Activated T-helper 1 cell treated with anti-CD3 and anti-CD28 coated beads, Interleukin-12 subunit alpha, Interleukin-12 subunit beta, Interleukin-2, Interleukin-4 antibody, amounts not matched to agents 30 ng/mL and 10 ng/mL and 1 ng/mL, durations not matched to agents 14 hours and 24 hours and 36 hours (primary cell): Measurements from ENCODE around the gene SRRM2. TPM values are rescaled to one million over a fixed set of nuclear protein-coding genes. Genes with fewer than 3 reads are reported as not detected.

Experiments used
- DNase-seq: peaks from one replicate; pipeline ENCODE4 v3.0.0; 2021; ENCODE audit warnings: low spot score
- H3K27ac Mint-ChIP-seq: one replicate; pipeline ENCODE4 v1.8.0; 2021; ENCODE audit warnings: mild to moderate bottlenecking, mixed read lengths
- H3K27me3 Mint-ChIP-seq: one replicate; pipeline ENCODE4 v1.8.0; 2022; ENCODE audit warnings: mild to moderate bottlenecking, moderate library complexity, mixed read lengths; ENCODE audit not compliant: insufficient read depth
- H3K36me3 Mint-ChIP-seq: one replicate; pipeline ENCODE4 v1.8.0; 2021; ENCODE audit warnings: low read depth, mixed read lengths
- H3K4me1 Mint-ChIP-seq: one replicate; pipeline ENCODE4 v1.8.0; 2021; ENCODE audit warnings: low read depth, mixed read lengths
- H3K4me3 Mint-ChIP-seq: one replicate; pipeline ENCODE4 v1.8.0; 2021; ENCODE audit warnings: mild to moderate bottlenecking, moderate library complexity, mixed read lengths
- H3K9me3 Mint-ChIP-seq: one replicate; pipeline ENCODE4 v1.8.0; 2021; ENCODE audit warnings: mixed read lengths
- intact Hi-C: fragments of 100-400 bp; cut with micrococcal nuclease; formaldehyde crosslinking; loops from one replicate; pipeline ENCODE4 v1.15.1; 2024
- total RNA-seq: library from RNA; stranded (reverse); gene quantifications from 2 replicates; pipeline ENCODE4 v1.2.3, GENCODE V29; 2022

SRRM2 gene
- total RNA-seq, 1 donor from 2014 or later = 639 TPM

DNA sequence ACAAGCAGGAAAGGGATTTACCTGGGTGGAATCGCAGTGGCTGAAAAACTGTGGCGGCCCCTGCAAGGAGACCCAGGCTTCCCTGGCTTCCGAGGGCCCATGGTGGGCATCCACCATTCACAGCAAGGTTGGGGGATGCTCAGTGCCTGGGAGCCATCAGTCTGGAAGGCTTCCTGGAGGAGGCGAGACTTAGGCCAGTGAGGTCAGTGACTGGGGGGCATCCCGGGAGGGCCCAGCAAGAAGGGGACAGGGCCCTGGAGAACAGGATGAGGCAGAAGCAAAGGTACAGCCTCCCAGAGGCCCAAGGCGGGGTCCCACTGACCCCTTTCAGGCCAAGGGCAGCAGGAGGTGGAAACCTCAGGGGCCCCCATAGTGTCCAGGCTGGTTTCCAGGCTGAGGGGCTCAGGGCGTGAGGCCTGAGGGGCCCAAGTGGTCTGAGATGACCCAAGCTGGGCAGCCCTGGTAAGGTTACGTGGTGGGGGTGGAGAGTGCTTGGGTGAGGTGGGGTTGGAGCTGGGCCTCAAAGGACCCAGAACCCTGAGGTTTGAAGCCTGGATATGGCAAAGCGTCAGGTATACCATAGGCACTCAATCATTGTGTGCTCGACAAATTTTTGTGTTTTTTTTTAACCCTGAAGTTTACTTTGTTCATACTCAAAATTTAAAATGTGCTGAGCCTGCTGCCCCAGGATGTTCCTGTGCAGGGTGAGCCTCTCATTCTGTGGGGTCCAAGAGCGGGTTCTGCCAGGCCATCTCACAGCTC is 15.8 kb upstream of the SRRM2 start:
- intact Hi-C loops = no loop called here
- no peaks in the 10 kb centered on the region for H3K36me3 Mint-ChIP-seq
- DNase-seq = no peak
- H3K27me3 Mint-ChIP-seq = peaks cover 2% of the 10 kb centered on the region
- H3K9me3 Mint-ChIP-seq = no peaks in the 10 kb centered on the region
- H3K27ac Mint-ChIP-seq = no peak overlapping the region
- H3K4me3 Mint-ChIP-seq = no peak overlapping the region
- H3K4me1 Mint-ChIP-seq = no peaks in the 10 kb centered on the region

DNA sequence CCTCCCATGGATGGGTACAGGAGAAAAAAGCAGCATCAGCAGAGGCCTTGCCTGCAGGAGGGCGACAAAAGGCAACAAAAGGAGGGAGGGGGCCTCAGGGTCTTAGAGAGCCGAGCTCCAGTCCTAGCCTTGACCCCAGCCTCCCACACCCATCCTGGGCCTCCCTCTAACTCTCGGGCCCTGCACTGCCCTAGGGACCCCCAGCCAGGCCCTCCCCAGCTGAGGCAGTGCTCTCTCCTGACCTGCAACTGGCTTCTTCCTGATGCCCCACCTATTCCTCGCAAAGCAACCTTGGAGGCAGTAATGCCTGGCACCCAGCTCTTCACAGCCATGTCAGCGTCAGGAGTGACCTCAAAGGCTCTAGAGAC is 15.2 kb upstream of the SRRM2 start:
- H3K4me3 Mint-ChIP-seq = no peak overlapping the region
- no peak overlapping the region for H3K27ac Mint-ChIP-seq
- no peak for DNase-seq
- no peaks in the 10 kb centered on the region for H3K4me1 Mint-ChIP-seq
- H3K9me3 Mint-ChIP-seq = no peaks in the 10 kb centered on the region
- no peaks in the 10 kb centered on the region for H3K36me3 Mint-ChIP-seq
- no peaks in the 10 kb centered on the region for H3K27me3 Mint-ChIP-seq
- intact Hi-C loops = no loop called here

DNA sequence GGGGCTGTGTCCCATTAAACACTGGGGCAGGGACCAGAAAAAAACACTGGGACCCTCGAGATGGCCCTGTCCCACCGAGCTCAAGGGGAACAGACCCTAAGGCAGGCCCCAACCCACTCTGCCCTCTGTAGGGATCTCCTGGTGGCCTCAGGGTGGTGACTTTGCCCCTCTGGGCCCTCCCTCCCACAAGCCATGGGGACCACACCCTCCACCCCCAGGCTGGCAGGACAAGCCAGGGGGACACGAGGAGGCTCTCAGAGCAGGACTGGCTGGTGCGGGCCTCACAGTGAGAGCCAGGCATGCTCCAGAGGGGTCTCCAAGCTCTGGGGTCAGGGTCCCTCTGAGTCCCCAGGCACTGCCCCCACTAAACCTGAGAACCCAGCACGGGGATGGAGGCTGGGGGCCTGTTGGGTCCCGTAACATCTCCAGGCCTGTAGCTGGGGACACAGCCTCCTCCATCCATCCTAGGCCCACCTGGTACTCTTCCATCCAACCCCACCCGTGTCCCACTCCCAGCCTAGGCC is 14.5 kb upstream of the SRRM2 start:
- no peak for DNase-seq
- Mint-ChIP-seq H3K4me3 (no peak overlapping the region), H3K36me3 (no peaks in the 10 kb centered on the region), H3K4me1 (no peaks in the 10 kb centered on the region), H3K9me3 (no peaks in the 10 kb centered on the region), H3K27ac (no peak overlapping the region), H3K27me3 (no peaks in the 10 kb centered on the region)
- intact Hi-C loops = no loop called here

DNA sequence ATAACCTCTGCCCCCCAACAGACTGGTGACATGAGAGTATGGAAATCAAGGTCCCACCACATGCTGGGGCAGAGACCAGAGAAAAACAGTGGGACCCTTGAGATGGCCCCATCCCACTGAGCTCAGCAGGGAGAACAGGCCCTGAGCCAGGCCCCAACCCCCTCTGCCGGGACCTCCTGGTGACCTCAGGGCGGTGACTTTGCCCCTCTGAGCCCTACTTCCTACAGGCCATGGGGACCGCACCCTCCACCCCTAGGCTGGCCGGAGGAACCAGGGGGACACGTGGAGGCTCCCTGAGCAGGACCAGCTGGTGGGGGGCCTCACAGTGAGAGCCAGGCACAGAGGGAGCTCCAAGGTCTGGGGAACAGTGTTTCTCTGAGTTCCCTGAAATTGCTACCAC is 13.8 kb upstream of the SRRM2 start:
- H3K4me1 Mint-ChIP-seq = no peaks in the 10 kb centered on the region
- intact Hi-C loops = no loop called here
- no peaks in the 10 kb centered on the region for H3K36me3 Mint-ChIP-seq
- no peak for DNase-seq
- H3K27ac Mint-ChIP-seq = no peak overlapping the region
- H3K4me3 Mint-ChIP-seq = no peak overlapping the region
- no peaks in the 10 kb centered on the region for H3K27me3 Mint-ChIP-seq
- H3K9me3 Mint-ChIP-seq = no peaks in the 10 kb centered on the region

DNA sequence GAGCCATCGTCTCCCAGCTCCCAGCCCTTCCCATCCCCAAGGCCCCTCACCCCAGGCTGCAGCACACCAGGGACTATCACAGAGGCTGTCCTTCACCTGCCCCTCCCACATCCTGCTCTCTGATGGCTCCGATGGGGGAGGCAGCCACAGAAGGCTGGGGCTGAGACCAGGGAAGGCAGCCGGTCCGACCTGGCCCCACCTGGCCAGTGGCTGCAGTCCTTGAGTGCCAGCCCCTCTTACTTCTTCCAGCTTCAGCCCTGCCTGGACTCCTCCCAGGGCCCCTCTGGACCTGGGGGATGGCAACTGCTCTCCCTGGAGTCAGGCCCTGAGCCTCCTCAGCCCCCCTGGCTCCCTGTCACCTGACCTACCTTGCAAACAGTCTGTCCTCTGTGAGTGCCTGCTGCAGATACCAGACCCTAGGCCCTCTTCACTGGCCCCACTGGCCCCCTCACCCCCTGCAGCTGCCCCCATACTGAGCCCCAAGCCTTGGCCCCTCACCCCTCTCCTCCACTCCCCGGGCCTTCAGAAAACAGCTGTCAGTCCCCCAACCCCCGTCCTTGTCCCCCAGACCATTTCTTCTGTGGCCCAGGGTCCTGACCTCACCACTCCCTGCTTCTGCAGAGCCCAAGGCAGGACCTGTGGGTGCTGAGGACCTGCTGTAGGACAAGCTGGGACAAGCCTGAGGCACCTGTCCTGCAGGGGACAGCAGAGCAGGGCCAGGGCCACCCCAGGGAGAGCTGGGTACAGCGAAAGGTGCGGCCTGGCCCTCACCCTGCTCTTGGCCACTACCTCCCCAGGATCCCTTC is 12.6 kb upstream of the SRRM2 start:
- H3K9me3 Mint-ChIP-seq = no peaks in the 10 kb centered on the region
- intact Hi-C loops = no loop called here
- H3K4me3 Mint-ChIP-seq = no peak overlapping the region
- no peaks in the 10 kb centered on the region for H3K36me3 Mint-ChIP-seq
- no peak overlapping the region for H3K27ac Mint-ChIP-seq
- DNase-seq = no peak
- H3K4me1 Mint-ChIP-seq = no peaks in the 10 kb centered on the region
- H3K27me3 Mint-ChIP-seq = peaks cover 4% of the 10 kb centered on the region

DNA sequence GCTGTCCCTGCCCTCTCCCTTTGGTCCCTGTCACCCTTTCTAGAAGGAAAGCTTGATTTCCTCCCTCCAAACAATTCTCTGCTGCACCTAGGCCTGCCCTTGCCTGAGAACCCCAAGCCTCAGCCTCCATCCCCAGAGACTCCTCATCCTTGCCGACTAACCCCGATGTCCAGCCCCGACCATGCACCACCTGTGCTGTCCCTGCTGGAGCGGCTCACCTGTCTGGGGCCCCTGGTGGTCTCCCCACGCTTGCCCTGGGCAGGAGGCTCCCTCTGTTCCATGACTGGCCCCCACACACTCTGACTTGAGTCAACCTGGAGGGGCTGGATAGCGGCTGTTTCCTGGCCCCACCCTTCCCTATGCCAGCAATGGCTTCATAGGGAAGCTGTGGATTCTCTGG is 12.0 kb upstream of the SRRM2 start:
- Mint-ChIP-seq H3K27ac (no peak overlapping the region), H3K27me3 (peaks cover 4% of the 10 kb centered on the region), H3K36me3 (no peaks in the 10 kb centered on the region), H3K4me3 (no peak overlapping the region), H3K9me3 (no peaks in the 10 kb centered on the region), H3K4me1 (no peaks in the 10 kb centered on the region)
- intact Hi-C loops = no loop called here
- DNase-seq = no peak

DNA sequence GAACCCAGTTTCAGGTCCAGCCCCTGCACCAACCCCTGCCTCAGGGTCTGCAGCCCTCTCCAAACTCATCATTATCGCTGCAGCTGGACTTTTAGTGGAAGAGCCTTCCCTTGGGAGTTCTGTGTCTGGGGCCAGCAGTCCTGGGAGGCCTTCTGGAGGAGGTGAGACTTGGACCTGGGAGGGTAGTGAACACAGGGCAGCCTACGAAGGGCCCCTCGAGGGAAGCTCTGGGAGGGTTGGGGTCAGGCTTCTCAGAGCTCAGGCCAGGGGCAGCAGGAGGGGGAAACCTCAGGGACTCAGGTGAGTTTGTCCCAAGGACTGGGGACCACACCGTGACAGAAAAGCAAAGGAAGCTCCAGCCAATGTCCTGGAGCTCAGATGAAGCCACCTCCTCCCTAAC is 11.3 kb upstream of the SRRM2 start:
- intact Hi-C loops = no loop called here
- H3K27ac Mint-ChIP-seq = no peak overlapping the region
- no peaks in the 10 kb centered on the region for H3K9me3 Mint-ChIP-seq
- no peak for DNase-seq
- H3K4me3 Mint-ChIP-seq = no peak overlapping the region
- H3K36me3 Mint-ChIP-seq = no peaks in the 10 kb centered on the region
- peaks cover 4% of the 10 kb centered on the region for H3K27me3 Mint-ChIP-seq
- no peaks in the 10 kb centered on the region for H3K4me1 Mint-ChIP-seq

DNA sequence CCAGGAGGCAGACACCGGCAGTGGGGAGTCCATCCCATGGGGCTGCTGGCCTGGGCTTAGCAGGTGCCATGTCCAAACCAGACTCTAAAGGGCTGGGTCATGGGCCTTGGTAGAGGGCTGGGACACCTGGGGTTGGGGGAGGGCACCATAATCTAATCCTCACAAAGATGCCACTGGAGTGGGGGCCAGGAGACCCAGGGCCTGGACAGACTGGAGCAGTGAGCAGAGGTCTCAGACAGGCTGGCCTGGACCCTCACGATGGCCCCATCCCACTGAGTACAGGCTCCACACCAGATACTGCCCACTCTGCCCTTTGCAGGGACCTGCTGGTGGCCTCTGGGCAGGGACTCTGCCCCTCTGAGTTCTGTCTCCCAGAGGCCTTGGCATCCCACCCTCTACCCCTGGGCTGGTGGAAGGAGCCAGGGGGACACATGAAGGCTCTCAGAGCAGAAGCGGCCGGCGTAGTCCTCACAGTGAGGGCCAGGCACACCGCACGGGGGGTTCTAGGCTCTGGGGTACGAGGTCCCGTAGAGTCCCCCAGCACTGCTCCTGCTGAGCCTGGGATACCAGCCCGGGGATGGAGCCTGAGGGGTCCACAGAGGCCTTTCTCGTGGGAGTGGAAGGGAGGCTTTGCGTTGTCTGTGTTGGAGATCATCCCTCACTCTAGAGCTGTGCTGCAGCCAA is 10.0 kb upstream of the SRRM2 start:
- Mint-ChIP-seq H3K36me3 (no peaks in the 10 kb centered on the region), H3K9me3 (no peaks in the 10 kb centered on the region), H3K27ac (no peak overlapping the region), H3K4me3 (no peak overlapping the region), H3K27me3 (peaks cover 4% of the 10 kb centered on the region), H3K4me1 (no peaks in the 10 kb centered on the region)
- DNase-seq = no peak
- intact Hi-C loops = no loop called here

DNA sequence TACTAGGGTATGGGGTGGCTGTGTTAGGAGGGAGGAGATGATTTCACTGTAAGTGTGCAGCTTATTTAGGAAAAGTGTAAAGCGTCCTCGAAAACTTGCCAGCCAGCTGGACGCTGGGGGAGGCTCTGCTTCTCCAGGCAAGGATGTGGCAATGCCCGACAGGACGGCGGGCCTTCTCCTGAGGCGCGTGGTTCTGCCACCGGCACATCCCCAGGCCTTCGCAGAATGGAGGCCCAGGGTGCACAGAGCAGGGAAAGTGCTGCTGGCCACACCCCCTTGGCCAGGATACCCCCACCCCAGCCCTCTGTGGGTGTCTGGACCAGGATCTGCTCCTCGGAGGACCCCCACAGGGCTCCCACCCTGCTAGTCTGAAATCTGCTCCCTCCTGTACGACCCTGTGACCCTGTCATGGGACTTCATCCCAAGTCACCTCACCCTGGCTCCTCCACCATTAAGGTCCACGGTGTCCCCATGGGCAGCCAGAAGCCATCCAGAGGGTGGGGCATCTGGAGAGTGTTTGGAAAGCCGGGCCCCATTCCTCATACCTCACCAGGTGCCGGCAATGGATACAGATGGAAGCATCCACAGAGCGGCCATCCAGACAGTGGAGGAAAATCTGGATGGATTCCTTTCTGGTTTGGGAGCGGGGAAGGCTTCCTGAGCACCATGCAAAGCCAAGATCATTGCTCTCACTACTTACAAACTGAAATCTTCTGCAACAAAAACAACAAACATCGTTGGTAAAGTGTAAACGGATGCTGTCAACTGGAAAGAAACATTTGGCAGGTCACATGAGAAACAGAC is 9.2 kb upstream of the SRRM2 start:
- Mint-ChIP-seq H3K36me3 (no peaks in the 10 kb centered on the region), H3K9me3 (no peaks in the 10 kb centered on the region), H3K4me3 (no peak overlapping the region), H3K27me3 (peaks cover 4% of the 10 kb centered on the region), H3K4me1 (no peaks in the 10 kb centered on the region), H3K27ac (no peak overlapping the region)
- no peak for DNase-seq
- intact Hi-C loops = no loop called here

DNA sequence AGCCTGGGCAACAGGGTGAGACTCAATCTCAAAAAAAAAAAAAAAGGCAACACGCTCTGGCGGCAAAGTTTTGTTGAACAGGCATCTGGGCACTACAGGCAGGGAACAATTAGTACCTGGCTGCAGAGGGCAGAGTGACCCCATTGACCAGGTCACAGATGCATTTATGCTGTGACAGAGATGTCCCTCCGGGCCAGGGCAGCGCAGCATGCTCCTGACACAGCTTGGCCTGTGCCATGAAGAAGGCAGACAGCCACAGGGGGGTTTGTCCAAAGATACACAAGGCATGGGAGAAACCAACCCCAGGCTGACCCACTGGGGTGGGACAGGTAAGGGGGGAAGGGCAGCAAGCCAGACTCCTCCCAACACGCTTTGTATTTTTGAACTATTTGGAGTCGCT is 7.7 kb upstream of the SRRM2 start:
- no peak for DNase-seq
- no peak overlapping the region for H3K27ac Mint-ChIP-seq
- H3K4me1 Mint-ChIP-seq = peaks cover 4% of the 10 kb centered on the region
- intact Hi-C loops = no loop called here
- H3K36me3 Mint-ChIP-seq = peaks cover 2% of the 10 kb centered on the region
- no peak overlapping the region for H3K4me3 Mint-ChIP-seq
- peaks cover 4% of the 10 kb centered on the region for H3K27me3 Mint-ChIP-seq
- H3K9me3 Mint-ChIP-seq = no peaks in the 10 kb centered on the region

DNA sequence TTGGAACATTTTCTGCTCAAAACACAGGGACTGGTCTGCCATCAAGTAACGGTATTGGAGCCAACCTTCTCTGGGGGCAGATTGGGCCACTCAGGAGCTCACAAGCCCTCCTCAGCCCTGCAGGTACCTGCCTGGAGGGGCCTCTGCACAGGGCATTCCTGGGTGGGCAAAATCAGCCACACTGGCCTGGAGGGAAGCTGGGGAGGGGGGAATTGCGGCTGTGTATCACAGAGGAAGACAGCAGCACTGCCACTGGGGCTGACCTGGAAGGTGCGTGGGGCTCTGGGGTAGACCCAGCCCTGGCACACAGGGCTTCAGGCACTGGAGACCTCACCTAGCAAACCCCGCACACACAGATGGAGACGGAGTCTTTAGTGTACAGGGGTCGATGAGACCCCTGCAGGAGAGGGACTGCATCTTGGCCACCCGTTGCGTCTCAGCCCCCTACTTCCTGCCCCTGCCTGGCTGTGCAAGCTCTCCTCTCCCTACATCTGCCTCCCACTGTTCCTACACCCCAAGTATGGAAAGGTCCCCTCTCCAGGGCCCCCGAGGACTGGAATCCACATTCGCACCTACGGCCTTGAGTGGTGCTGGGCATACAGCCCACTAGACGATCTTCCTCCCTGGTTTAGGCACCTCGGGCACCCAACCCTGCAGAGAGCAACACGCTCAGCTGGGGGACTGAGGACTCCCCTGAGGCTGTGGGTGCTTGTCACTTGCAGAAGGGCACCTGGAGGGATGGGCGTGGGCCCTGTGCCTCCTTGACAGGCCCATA is 7.1 kb upstream of the SRRM2 start:
- DNase-seq = no peak
- H3K27me3 Mint-ChIP-seq = peaks cover 4% of the 10 kb centered on the region
- no peak overlapping the region for H3K4me3 Mint-ChIP-seq
- no peak overlapping the region for H3K27ac Mint-ChIP-seq
- intact Hi-C loops = no loop called here
- peaks cover 2% of the 10 kb centered on the region for H3K36me3 Mint-ChIP-seq
- H3K4me1 Mint-ChIP-seq = peaks cover 10% of the 10 kb centered on the region
- H3K9me3 Mint-ChIP-seq = no peaks in the 10 kb centered on the region

DNA sequence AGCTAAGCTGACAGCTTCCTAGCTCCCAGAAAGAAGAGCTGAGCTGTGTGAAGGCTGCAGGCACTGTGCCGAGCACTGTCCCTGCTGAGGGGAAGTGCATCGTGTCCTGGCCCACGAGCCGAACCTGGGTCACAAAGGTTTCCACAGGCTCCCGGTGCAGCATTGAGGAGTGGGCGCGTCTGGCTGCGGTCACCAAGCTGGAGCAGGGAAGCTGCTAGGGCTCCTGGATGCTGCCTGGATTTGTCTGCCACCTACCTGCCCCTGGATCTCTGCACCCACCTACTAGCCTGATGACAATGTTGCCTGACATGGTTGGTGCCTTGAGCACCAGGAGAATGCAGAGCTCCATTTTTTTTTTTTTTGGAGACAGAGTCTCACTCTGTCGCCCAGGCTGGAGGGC is 6.5 kb upstream of the SRRM2 start:
- intact Hi-C loops = no loop called here
- peaks cover 2% of the 10 kb centered on the region for H3K36me3 Mint-ChIP-seq
- H3K27ac Mint-ChIP-seq = no peak overlapping the region
- H3K4me1 Mint-ChIP-seq = peaks cover 17% of the 10 kb centered on the region
- DNase-seq = no peak
- no peak overlapping the region for H3K4me3 Mint-ChIP-seq
- H3K9me3 Mint-ChIP-seq = no peaks in the 10 kb centered on the region
- H3K27me3 Mint-ChIP-seq = peaks cover 4% of the 10 kb centered on the region
